NAMALWA (cell line): ENCODE data around the gene MACROD2.
"Not testable (repeated sequence)": the region's sequence is repeated elsewhere in the genome, so short reads cannot be mapped to it uniquely, and the experiment has no call there.

ENCODE experiments used
- DNase-seq: peaks from one replicate; pipeline ENCODE4 v3.0.0-alpha.2; 2015; ENCODE audit warnings: low spot score

Gene MACROD2

DNA sequence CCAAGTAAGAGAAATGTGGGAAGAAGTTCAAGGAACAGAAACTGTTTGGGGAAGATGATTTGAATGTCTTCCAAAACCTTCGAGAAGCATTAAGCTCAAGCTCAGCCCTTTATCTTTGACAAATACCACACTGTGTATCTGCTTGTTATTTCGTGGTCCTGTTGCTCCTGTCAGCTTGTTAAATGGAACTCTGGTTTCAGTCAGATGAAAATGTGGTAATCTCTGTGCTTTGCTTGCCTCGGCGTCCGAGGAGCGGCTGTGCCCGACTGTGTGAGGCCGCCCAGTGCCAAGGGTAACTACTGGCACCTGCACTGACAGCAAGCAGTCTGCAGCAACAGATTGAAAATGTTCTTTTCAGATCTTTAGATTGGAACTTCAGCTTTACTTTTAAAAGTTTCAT is 920.0 kb downstream of the MACROD2 start:
- no peak for DNase-seq

DNA sequence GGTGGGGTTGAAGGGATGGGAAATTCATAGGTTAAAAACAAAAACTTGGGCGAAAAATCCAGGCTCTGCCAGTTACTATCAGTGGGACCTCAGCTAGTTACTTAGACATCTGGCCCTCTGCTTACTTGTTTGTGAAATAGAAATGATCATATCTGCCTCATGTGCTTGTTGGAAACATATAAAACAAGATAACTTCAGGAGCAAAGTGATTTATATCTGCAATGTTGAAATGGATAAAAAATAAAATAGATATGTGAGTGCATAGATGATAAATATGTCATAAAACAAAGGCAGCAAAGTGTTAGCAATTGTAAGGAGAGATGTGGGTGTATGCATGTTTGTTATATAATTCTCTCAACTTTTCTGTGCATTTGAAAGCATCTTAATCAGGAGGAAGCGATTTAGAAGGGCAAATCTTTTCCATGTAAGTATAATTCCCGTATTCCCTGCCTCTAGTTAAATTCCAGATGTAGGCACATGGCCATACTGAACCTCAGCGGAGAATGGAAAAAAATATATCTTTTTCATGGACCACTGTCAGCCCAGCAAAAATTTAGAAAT is 921.1 kb downstream of the MACROD2 start:
- DNase-seq, result no peak

DNA sequence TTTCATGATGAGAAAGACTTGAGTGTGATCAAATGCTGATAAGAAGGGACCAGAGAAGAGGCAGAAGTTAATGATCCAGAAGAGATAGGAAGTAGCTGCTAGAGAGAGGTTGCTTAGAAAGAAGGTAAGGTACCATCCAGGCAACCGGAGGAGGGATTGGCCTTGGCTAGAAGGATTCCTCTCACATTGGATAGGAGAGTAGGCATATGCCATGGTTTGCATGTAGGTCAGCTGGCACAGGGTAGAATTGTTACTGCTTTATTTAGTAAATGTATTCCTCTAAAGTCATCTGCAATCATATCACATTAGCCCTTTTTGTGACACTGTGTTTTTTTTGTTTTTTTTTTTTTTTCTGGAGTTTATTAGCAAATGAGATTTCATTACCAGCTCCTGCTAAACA is 923.0 kb downstream of the MACROD2 start:
- DNase-seq, result no peak

DNA sequence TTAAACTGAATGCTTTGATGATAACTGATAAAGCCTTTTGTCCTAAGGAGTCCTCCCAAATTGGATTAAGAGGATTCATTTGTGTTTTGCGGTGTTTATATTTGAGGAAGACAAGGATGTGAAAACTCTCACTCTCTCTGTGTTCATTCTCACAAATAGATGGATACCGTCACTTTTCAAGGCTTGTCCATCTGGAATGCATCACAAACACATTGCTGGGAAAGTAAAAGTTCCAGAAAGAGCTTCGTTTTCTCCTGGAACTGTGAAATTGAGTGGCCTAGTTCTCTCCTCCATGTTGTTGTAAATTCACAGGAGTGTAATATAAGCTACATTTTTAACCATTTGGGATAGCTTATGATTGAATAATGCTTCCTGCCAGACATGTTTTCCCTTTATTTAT is 923.7 kb downstream of the MACROD2 start:
- no peak for DNase-seq

DNA sequence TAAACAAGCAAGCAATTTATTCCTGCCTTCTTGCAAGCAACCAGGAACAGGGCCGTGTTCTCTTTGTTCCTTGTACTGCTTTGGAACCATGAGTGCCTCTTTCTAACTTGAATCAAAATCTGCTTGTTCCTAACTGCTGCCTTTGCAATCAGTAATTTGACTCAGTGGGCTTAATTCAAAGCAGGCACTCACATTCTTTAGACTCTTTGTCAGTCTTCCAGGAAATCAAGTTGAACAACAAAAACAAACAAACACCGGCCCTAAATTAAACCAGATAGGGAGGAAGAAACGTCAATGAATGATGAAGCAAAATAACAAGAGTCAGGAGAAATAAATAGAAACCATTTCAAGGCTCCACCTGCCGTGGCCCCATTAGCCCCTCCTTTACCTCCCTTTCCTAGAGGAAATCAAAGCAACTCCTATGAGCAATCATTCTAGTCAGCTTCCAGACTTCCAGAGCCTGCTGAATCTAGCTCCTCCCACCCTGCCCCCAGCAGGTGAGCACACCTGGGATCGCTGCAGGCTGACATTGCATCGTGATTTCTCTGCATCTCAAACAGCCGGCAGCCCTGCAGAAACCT is 924.3 kb downstream of the MACROD2 start:
- no peak for DNase-seq

GRCh38 chr20:14921513-14921912 is 926.2 kb downstream of the MACROD2 start:
- DNase-seq, result no peak

DNA sequence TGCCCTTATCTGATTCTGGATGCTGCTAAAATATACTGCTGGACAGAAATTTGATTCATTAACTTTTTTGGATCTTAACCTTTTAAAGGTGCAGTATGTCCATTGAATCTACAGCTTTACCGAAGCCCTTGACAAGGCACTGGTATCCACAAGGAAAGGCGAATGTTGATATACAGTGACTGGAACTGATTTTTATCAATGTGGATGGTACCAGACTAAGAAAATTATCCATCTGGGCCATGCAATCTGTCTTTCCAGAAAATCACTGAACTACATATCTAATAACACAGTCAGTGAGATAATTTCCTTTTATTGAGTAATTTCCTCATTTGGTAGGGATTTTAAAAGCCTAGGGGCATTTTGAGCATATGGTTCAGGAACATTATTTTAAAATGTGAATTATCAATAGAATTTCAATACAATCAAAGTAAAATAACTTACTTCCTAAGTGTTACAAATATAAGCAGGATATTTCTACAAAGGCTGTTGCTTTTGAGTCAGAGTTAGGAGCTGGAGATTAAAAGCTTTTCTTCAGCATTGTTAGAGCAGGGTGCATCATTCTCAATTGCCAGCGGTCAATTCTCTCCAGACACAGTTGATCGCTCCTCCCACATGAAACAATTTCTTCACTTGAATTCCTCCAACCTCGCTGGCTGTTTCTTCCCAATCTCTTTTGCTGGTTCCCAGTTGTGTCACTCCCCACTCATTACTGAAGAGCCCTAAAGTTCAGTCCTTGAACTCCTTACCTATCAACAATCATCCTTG is 927.4 kb downstream of the MACROD2 start:
- DNase-seq, result no peak

DNA sequence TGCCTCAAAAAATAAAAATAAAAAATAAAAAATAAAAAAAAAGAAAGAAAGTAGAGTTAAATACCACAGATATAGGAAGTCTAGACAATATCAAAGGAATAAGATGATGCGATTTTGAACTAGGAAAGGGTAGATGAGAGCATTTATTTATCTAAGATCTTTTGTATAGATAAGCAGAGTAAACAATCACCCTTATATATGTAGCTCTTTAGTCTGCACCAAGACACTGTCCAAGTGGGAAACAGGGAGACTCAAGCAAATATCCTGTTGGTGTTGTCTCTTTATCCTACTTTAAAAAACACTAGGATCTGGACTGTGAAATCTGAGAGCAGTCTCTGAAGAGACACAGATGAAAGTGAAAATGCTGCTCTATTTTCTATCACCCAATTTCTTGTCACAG is 929.1 kb downstream of the MACROD2 start:
- DNase-seq, result no peak

DNA sequence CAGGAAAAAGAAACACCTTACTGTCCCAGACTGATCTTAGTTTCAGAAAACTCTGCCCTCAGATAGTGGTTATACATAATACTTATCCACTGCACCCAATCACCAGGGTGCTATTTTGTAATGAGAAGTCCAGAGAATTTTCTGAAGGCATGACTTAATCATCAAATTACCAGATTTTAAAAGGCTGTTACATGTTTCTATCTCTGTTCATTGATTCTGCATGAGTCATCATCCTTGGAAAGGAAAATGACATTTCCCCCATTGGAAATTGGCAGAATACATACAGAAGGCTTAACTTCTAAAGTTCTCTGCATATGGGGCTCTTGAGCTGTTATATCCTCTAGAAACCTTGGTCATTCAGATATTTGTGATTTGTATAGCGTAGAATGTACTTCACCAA is 930.0 kb downstream of the MACROD2 start:
- DNase-seq, result no peak

DNA sequence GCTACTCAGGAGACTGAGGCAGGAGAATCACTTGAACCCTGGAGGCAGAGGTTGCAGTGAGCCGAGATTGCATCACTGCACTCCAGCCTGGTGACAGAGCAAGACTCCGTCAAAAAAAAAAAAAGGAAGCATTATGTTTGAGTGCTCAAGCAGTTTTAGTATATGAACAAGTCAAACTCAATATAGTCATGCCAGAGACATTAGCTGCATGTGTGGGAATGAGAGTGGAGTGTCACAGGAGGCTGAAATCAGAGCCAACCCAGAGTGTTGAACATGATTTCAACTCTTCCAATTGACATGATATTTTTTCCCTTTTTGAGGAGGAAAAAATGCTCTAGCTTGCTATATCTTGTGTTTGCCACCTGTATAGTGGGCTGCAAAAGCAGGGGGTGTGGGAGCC is 931.1 kb downstream of the MACROD2 start:
- not testable (repeated sequence) for DNase-seq

DNA sequence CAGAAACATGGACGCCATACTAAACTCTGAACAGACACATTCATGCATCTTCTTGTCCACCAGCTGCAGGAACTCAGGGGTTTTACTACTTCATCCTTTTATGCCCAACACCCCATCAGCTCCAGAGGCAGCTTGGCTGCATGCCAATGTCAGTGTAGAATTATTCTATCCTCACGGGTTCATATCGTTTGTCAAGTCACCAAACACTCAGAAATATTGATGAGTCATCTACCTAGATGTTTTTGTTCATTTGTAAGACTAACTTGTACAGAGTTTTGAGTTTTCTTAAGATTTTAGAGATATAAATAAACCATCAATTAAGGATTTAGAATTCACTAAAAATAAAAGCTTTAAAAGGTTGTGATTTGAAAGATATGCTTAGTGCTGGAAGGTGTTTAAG is 932.8 kb downstream of the MACROD2 start:
- no peak for DNase-seq

DNA sequence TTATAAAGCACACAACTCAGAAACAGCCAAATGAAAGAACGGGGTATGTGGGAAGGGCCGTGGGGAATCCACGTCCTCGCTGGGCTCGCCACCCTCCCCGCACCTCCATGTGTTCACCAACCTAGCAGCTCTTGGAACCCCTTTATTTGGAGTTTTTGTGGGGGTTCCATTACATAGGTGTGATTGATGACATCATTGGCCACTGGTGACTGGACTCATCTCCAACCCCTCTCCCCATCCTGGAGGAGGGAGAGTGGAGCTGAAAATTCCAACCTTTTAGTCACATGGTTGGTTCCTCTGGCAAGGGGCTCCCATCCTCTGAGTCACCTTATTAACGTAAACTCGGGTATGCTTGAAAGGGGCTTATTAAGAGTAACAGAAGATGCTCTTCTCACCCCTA is 934.1 kb downstream of the MACROD2 start:
- no peak for DNase-seq

GRCh38 chr20:14932040-14932439 is 936.7 kb downstream of the MACROD2 start:
- DNase-seq, result no peak

DNA sequence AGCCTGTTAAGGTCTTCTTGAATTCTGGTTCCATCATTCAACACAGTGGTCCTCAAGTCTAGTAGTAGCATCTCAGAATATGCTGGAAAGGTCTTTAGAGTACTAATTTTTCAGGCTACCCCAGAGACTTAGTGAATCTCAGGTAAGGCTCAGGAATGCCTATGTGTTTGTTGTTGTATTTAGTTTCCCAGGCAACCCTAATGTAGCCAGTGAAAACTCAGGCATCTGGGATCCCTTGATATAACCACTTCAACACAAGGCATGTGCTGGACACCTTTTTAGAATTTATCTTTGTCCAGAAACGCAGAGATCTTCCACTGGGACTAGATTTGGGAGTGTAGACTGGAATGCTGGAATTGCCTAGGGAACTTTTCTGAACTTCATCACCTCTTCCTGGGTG is 940.0 kb downstream of the MACROD2 start:
- no peak for DNase-seq

GRCh38 chr20:14937021-14937420 is 941.7 kb downstream of the MACROD2 start:
- DNase-seq, result no peak

DNA sequence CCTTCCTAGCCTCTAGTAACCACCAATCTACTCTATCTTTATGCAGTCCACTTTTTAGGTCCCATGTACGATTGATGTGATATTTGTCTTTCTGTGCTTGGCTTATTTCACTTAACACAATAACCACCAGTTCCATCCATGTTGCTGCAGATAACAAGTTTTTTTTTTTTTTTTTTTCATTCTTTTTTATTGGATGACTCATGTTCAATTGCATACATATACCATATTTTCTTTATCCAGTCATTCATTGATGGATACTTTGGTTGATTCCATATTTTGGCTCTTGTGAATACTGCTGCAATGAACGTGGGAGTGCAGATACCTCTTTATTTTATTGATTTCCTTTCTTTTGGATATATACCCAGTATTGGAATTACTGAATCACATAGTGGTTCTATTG is 942.5 kb downstream of the MACROD2 start:
- DNase-seq, result no peak

DNA sequence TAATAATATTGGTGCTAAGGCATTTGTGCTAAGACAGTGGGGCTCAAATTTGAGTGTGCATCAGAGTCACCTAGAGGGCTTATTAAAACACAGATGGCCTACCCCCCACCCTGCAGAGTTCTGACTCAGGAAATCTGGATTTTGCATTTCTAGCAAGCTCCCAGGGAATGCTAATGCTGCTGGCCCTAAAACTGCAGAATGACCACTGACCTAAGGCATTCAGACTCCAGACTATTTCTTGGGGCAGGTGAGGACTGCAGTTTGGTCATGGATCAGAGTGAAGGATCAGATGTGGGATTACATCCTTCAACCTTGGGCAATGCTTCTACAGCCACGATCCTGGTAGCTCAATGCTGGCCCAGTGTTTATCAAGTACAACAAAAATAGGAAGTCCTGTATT is 952.2 kb downstream of the MACROD2 start:
- no peak for DNase-seq

DNA sequence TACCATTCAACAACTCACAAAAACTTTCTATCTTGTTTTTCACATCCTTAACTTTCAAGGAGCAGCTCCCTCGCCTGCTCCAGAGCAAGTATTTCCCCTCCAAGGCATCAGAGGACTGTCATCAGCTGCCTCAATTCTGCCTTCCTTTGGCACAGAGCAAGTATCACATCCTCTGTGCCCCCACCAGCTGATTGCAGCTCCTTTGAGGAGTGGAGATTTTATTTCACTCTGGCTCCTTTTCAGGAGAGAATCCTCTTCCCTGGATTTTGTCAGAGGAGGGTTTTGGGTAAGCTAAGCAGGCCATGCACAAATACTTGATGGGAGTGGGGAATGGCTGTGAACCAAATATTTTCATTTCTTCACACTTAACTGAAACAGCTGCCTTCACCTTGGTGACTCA is 952.6 kb downstream of the MACROD2 start:
- no peak for DNase-seq

DNA sequence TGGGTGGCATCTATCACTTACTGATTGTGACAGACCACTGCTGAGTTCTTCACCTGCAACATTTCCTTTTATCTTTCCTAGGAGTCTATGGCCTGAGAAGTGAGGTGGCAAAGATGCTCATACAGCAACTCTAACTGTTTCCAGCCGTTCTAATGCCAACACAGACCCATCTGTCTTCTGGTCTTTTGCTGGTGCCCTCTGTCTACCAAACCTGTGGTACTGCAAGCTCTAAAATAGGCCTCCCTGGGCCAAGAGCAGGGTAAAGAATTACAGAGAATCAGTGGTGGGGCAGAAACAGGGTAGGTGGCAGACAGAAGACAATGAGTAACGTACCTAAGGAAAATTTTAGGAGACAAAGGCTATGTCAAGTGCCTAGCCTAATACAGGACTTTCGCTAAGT is 953.1 kb downstream of the MACROD2 start:
- DNase-seq, result peak; percentile 7

DNA sequence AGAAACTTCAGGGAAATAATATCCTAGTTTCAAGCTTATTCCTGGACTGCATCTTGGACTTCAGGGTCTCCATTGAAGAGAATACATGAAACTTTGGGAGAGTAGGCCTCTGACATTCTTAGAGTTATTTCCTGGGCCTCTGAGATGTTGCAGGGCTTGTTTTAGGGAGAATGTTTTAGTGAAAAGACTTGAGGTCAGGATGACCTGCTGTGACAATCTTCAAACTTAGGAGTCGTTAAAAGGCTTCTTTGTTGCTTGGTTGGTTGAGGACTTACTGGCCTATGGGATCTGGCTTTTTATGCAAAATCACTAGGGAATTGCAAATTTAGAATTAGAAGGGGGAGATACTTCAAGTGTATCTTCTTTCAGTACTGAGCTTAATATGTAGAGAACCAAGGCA is 955.3 kb downstream of the MACROD2 start:
- no peak for DNase-seq

GRCh38 chr20:14951105-14951504 is 955.8 kb downstream of the MACROD2 start:
- no peak for DNase-seq

- no peak for DNase-seq
Measured at GRCh38 chr20:14951707-14952418, 956.5 kb downstream of the MACROD2 start.

- DNase-seq, result no peak
Measured at GRCh38 chr20:14953736-14954135, 958.4 kb downstream of the MACROD2 start.
